Pancreas (tissue), 10 donors: Measurements from ENCODE around the gene LFNG. TPM values are rescaled to one million over a fixed set of nuclear protein-coding genes. Genes with fewer than 3 reads are reported as not detected.

Experiments used
- ATAC-seq, 4 donors: fragments of 200-7000 bp; cut with Tn5 transposase; one replicate each; pipeline versions ENCODE4 v1.8.0 to v1.9.1; 2020; ENCODE audit warnings: mild to moderate bottlenecking in 4 of 4, moderate library complexity in 4 of 4
- DNase-seq, 6 donors: peaks; one replicate each; pipeline ENCODE4 v3.0.0-alpha.2; 2020
- FAIRE-seq: peaks from 2 replicates; lab custom pipeline; 2012; peaks lifted over from hg19 to GRCh38; lab: Jason Lieb, UNC
- H3K27ac ChIP-seq, 4 donors: fragments of 200-600 bp; sonication (generic); 1 replicate in 3 of 4; 2 replicates in 1 of 4; pipeline versions ENCODE4 v1.5.0 to v1.8.0; 2020
- H3K27me3 ChIP-seq, 4 donors: fragments of 200-600 bp; one replicate each; pipeline ENCODE4 v1.8.0; 2021
- H3K36me3 ChIP-seq, 3 donors: fragments of 200-600 bp; sonication (generic) in 1 of 3; one replicate each; pipeline versions ENCODE4 v1.5.0 to v1.8.0; 2020 to 2021
- H3K4me1 ChIP-seq, 3 donors: fragments of 200-600 bp; one replicate each; pipeline ENCODE4 v1.8.0; 2021
- H3K4me3 ChIP-seq, 4 donors: fragments of 200-600 bp; sonication (generic) in 2 of 4; one replicate each; pipeline versions ENCODE4 v1.5.0 to v1.8.0; 2020 to 2021
- H3K9me3 ChIP-seq, 4 donors: fragments of 200-600 bp; one replicate each; pipeline ENCODE4 v1.8.0; 2021
- WGBS, 2 donors: extraction: QIAGEN DNeasy Blood & Tissue Kit; methylation state at CpG; one replicate each; pipeline ENCODE4 v1.1.7; 2013; 5-methylcytosine and 5-hydroxymethylcytosine counted together
- intact Hi-C, 3 donors: fragments of 100-400 bp; cut with DNase I; formaldehyde crosslinking; loops; one replicate each; pipeline versions ENCODE4 v1.11.1 to v1.14.2; 2022
- polyA plus RNA-seq, 2 donors: library from polyadenylated mRNA; stranded (reverse); fragments of 200-250 nt; gene quantifications; one replicate each; pipeline ENCODE4 v1.2.3, GENCODE V29; 2013
- total RNA-seq, 6 donors: library from RNA; stranded (reverse); fragmentation: NEBNext Ultra II Directional in 4 of 6; extraction: Animal tissue kit (Norgen Biotek cat#: 25700) in 4 of 6; gene quantifications; one replicate each; pipeline versions ENCODE4 v1.2.1 to v1.2.4, GENCODE V29; 2021 to 2023
- TF ChIP-seq, protein P1 (sequence below), 4 donors: fragments of 200-600 bp; sonication (generic) in 3 of 4; IDR thresholded peaks; one replicate each; pipeline versions ENCODE4 v1.5.0 to v1.8.0; 2021; ENCODE audit warnings: antibody characterized with exemption in 4 of 4
- donor health status: healthy with polysubstance abuse.
- donor health status: DM: no; HTN: no; CAD: no; lungs with moderate emphysema.
- donor health status: DM: no; HTN: no; CAD: no.
- donor health status: control.
- donor health status: control.
- donor health status: Bipolar disorder and iron deficiency.
- donor health status: DM: yes; HTN: yes; CAD: no.
- donor health status: DM: no; HTN: no; CAD: no.
- donor health status: DM: no; HTN: no; CAD: no.
- donor health status: DM: yes; HTN: yes; CAD: no.

Gene LFNG
- total and polyA plus RNA-seq, 8 donors = 28.2 to 66.8 (median 41.1) TPM

DNA sequence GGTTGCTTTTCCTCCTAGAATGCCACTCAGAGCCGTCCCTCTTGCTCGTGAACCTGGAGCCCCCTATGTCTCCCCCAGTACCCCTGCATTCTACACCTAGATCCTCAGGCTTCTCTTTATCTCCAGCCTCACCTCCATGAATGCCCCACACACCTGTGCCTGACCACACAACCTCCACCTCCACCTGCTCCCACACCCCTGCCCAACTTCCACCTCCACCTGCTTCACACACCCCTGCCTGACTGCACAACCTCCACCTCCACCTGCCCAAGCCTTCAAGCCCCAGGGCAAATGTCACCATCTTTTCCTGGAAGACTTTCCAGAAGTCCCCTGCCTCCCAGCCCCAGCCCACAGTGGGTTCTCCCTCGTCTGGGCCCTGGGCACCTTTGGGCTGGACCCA, 6.9 kb upstream of the LFNG start:
- Histone ChIP-seq H3K27me3 (no peaks in the 10 kb centered on the region), H3K27ac (no peak overlapping the region), H3K4me1 (peaks cover 4 to 13% (median 6%) of the 10 kb centered on the region in 3 donors), H3K36me3 (no peaks in the 10 kb centered on the region), H3K4me3 (no peak overlapping the region), H3K9me3 (no peaks in the 10 kb centered on the region)
- FAIRE-seq = no peak
- intact Hi-C loops = no loop called here
- ATAC-seq = no peak
- DNase-seq = no peak
- TF ChIP-seq, protein P1, sequence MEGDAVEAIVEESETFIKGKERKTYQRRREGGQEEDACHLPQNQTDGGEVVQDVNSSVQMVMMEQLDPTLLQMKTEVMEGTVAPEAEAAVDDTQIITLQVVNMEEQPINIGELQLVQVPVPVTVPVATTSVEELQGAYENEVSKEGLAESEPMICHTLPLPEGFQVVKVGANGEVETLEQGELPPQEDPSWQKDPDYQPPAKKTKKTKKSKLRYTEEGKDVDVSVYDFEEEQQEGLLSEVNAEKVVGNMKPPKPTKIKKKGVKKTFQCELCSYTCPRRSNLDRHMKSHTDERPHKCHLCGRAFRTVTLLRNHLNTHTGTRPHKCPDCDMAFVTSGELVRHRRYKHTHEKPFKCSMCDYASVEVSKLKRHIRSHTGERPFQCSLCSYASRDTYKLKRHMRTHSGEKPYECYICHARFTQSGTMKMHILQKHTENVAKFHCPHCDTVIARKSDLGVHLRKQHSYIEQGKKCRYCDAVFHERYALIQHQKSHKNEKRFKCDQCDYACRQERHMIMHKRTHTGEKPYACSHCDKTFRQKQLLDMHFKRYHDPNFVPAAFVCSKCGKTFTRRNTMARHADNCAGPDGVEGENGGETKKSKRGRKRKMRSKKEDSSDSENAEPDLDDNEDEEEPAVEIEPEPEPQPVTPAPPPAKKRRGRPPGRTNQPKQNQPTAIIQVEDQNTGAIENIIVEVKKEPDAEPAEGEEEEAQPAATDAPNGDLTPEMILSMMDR (IDR thresholded peaks at IDR 0.05) = no peak
- 88 to 97% methylated on average over 3 of the region's 3 CpGs for WGBS, 2 donors

DNA sequence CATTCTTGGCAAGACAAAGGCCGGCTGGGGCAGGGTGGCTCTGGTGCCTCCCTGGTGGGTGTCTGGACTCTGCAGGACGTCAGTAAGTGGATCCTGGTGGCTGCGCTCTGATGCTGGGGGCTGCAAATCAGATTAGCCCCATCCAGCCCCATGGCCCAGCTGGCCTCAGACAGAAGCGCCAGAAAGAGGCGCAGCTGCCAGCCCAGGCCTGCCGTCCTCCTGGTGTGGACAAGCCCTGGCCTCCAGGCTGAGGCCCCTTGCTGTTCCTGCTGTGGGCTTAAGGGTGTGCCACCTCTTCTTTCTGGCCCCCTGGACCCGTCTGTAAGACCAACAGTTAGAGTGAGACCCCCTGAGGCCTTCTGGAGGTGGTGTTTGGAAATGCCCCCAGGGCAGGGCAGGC, 5.9 kb upstream of the LFNG start:
- Histone ChIP-seq H3K4me1 (peaks cover 4 to 15% (median 6%) of the 10 kb centered on the region in 3 donors), H3K27me3 (no peaks in the 10 kb centered on the region), H3K9me3 (no peaks in the 10 kb centered on the region), H3K36me3 (no peaks in the 10 kb centered on the region), H3K4me3 (no peak overlapping the region), H3K27ac (no peak overlapping the region)
- WGBS, 2 donors = 94 to 96% methylated on average over 7 of the region's 7 CpGs
- TF ChIP-seq, protein P1 (IDR thresholded peaks at IDR 0.05) = no peak
- intact Hi-C loops = no loop called here
- ATAC-seq = no peak
- peak in 2 of 6 donors; percentile 27 to 70 for DNase-seq
- FAIRE-seq = no peak

DNA sequence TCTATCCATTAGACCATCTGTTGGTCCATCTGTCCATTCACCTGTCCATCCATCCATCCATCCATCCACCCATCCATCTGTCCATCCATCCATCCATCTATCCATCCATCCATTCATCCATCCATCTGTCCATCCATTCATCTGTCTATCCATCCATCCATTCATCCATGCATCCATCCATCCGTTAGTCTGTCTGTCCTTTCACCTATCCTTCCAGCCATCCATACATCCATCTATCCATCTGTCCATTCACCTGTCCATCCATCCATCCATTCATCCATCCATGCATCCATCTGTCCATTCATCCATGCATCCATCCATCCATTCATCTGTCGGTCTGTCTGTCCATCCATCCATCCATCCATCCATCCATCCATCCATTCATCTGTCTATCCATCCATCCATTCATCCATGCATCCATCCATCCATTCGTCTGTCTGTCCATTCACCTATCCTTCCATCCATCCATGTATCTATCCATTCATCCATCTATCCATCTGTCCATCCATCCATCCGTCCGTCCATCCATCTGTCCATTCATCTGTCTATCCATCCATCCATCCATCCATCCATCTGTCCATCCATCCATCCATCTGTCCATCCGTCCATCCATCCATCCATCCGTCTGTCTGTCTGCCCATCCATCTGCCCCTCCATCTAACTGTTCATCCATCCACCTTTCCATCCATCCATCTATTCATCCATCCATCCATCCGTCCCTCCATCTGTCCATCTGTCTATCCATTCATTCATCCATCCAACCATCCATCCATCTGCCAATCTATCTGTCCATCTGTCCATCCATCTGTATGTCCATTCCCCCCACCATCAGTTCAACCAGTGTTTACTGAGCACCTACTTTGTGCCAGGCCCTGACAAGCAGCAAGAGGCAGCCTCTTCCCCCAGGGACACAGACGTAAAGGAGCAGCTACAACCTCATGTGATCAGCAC, 4.8 kb upstream of the LFNG start:
- no peak for FAIRE-seq

DNA sequence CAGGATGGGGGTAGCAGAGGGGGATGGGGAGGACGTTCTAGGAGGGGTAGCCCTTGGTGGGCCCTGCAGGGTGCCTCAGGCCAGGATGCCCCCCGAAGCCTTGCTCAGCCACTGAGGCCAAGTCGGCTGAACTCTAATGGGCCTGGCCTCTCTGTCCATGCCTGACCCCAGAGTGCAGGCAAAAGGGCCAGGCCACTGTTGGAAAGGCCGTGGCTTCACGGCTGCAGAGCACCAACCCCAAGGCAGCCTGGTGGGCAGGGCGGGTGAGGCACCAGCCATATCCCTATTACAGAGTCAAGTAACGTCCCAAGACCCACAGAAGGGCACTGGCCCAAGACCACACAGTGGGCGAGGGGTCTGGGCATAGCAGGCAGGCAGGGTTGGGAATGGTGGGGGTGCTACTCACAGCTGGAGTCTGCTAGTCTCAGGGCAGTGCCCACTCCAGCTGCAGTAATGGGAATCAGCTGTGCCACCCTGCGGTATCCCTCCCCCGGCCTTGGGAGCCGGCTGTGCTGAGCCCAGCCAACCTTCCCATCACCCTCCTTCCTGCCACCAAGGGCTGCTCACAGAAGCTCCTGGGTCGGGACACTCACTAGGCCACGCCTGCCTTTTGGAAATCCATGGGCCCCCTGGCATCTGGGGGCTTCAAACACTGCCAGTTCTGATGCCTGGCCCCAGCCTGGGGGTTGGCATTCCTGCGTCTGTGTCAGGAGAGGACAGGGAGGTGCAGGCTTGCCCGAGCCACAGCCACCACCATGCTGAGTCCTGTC, 4.0 kb upstream of the LFNG start:
- no peak overlapping the region for H3K4me3 ChIP-seq
- intact Hi-C loops = no loop called here
- peak in 2 of 6 donors; percentile 23 to 74 for DNase-seq
- H3K4me1 ChIP-seq = peaks cover 4 to 20% (median 6%) of the 10 kb centered on the region in 3 donors
- no peaks in the 10 kb centered on the region for H3K36me3 ChIP-seq
- TF ChIP-seq, protein P1 (IDR thresholded peaks at IDR 0.05) = no peak
- no peaks in the 10 kb centered on the region for H3K27me3 ChIP-seq
- H3K27ac ChIP-seq = no peak overlapping the region
- no peaks in the 10 kb centered on the region for H3K9me3 ChIP-seq
- no peak for FAIRE-seq
- no peak for ATAC-seq
- WGBS, 2 donors = 91 to 94% methylated on average over 14 to 15 of the region's 15 CpGs

More for the DNA sequence above, 4.8 kb upstream of the LFNG start:
- 78 to 80% methylated on average over 9 of the region's 9 CpGs for WGBS, 2 donors
- Histone ChIP-seq H3K27me3 (no peaks in the 10 kb centered on the region), H3K4me1 (peaks cover 4 to 20% (median 6%) of the 10 kb centered on the region in 3 donors), H3K4me3 (no peak overlapping the region), H3K9me3 (no peaks in the 10 kb centered on the region), H3K36me3 (no peaks in the 10 kb centered on the region), H3K27ac (no peak overlapping the region)
- no peak for ATAC-seq
- TF ChIP-seq, protein P1 (IDR thresholded peaks at IDR 0.05) = no peak
- no peak for DNase-seq
- intact Hi-C loops = no loop called here
